HG03159 (cell line): Measurements from ENCODE around the gene CFAP65.

ENCODE experiments used
- ATAC-seq: cut with Tn5 transposase; IDR thresholded peaks from one replicate; pipeline ENCODE4 v1.9.1; 2021; ENCODE audit warnings: mild to moderate bottlenecking, moderate library complexity; ENCODE audit not compliant: unreplicated experiment

CFAP65 gene

GRCh38 chr2:219034823-219035222 is 6.5 kb downstream of the CFAP65 start:
- ATAC-seq, result no peak

DNA sequence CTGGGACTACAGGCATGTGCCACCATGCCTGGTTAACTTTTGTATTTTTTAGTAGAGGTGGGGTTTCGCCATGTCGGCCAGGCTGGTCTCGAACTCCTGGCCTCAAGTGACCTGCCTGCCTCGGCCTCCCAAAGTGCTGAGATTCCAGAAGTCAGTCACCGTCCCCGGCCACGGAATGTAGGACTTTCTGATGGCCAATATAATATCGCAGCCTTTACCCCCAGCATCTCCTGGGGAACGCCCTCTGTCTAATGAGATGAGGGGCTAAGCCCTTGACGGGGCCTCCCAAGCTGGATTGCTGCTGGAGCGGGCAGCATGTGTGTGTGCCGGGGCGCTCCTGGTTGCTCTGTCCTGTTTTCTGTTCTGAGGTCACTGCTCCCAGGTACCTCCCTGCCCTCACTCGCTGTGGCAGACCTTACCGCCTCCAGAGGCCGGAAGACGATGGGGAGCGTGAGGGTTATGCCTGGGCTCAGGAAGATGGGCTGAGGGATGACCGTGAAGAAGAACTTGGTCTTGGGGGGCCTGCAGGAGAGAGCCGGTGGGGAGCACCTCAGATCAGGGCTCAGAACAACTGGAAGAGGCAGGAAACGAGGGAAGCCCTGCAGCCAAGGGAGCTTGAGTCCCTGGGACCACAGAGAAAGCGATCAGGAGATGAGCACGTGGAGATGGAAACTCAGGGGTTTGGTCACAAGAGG is 9.1 kb downstream of the CFAP65 start:
- ATAC-seq, result no peak

DNA sequence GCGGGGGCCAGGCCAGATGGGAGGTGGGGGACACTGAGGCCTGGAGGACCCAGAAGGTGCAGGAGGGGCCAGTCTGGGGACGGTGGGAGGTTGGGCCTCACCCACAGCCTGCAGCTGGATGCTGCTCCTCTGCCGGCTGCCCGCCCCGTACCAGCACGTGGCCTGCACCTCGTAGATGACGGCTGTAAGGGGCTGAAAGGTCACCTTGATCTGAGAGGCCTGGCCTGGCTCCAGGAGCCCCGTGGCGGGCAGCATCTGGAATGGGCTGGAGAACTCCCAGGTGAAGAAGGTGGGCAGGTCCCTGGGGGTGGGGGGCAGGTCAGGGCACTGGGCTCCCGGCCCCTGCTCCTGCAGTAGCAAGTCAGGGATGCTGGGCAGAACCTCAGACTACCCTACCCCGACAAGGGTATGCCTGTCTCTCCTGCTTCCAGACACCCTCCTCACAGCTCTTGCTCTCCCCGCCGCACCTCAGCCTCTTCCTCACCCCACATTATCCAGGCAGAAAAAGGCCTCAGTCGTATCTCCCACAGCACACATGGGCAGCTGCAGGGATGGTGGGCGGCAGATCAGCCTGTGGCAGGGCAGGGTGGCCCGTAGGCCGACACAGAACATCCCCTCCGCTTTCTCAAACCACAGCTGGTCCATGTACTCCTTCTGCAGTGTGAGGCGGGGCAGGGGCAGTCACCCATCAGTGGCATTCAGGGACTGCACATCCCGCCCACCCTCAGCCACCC is 10.1 kb downstream of the CFAP65 start:
- no peak for ATAC-seq

- no peak for ATAC-seq
Observed at GRCh38 chr2:219030177-219030940, 11.0 kb downstream of the CFAP65 start.

DNA sequence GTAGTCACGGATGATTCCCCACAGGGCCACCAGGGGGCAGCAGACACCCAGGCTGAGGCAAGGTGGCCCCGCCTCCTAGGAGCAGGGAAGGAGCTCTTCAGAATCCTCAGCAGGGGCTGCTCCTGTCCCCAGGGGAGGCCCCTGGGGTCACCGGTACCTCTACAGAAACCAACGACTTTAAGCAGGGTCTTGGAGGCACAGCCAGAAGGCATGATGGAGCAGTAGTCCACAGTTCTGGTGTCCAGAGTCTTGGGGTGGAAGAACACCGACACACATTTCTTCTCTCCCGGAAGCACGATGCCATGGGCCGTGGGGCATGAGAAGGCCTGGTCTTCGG is 11.5 kb downstream of the CFAP65 start:
- ATAC-seq, result peak; percentile 86

- no peak for ATAC-seq
Observed at GRCh38 chr2:219028996-219029828, 12.1 kb downstream of the CFAP65 start.

DNA sequence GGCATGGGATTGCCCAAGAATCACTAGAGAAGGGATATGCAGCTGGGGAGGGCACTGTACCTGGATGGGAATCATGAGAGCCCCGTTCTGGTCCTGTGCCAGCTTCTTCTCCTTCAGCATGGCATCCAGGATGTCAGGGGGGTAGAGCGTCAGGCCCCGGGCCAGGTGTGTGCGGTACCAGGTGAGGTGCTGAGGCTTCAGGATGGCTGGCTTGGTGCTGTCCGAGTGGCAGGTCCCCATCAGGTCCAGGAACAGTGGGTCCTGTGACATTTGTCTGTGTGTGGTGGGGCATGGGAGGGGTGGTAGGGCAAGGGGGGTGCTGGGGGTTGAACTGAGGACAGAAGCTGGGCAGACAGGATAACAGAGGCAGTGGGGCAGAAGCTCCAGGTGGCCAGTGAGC is 13.2 kb downstream of the CFAP65 start:
- ATAC-seq, result no peak

DNA sequence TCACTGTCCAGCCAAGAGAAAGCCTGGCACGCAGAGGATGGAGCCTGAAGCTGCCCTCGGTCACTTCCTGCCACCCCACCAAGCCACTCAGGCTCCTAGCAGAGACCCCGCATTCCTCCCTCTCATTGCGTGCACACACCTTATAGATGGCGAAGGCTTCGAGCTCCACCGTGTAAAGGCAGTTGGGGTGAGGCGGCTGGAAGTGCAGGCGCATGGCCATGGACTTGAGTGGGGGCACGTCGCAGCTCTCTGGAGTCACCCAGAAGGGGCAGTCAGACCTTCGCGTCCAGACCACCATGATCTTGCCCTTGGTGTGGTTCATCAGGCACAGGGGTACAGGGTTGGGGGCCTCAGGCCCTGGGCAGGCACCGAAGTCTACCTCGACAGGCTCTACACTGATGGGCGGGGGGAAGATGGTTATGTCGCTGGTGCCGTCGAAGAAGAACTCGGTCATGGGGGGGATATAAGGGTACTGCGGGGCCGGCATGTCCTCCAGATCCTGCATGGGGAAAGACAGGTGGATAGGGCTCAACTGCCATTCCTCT is 13.7 kb downstream of the CFAP65 start:
- ATAC-seq, result no peak

DNA sequence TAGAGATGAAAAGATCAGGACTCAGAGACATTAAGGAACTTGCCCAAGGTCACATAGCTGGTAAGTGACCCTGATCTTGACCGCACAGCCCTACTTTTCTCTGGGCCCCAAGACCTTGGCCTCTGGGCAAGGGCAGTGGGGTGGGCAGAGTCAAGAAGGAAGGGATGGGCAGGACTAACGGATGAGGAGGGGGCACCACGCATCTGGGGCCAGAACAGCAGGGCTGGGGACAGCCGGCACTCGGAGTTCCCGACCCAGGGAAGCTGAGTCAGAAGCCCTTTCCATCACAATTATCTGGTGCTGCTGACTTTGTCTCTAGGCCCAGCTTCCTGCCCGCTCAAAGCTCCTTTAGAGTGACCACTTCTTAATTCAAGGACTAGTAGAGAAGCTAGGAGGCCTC is 14.4 kb downstream of the CFAP65 start:
- no peak for ATAC-seq

GRCh38 chr2:219025637-219026585 is 15.4 kb downstream of the CFAP65 start:
- no peak for ATAC-seq

- ATAC-seq, result no peak
Observed at GRCh38 chr2:219024059-219024458, 17.3 kb downstream of the CFAP65 start.

- ATAC-seq, result no peak
Observed at GRCh38 chr2:219023045-219023605, 18.2 kb downstream of the CFAP65 start.

DNA sequence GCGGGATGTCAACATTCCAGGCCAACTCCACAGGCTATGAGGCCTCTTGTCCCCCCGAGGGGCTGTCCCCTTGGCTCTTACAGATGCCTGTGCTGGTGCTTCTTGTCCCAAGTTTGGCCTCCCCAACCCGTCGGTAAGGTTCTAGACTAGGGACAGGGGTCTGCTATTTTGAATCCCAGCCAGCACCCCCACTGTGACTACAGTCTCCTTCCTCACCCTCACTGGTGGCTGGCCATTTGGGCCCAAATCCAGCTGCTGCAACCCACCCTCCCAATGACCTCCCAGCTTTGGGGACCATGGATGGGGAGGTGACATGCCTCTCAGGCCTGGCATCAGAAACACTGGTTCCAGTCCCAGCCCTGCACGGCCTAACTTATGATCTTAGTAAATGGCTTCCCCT is 18.7 kb downstream of the CFAP65 start:
- no peak for ATAC-seq

- no peak for ATAC-seq
Observed at GRCh38 chr2:219022041-219022440, 19.3 kb downstream of the CFAP65 start.

DNA sequence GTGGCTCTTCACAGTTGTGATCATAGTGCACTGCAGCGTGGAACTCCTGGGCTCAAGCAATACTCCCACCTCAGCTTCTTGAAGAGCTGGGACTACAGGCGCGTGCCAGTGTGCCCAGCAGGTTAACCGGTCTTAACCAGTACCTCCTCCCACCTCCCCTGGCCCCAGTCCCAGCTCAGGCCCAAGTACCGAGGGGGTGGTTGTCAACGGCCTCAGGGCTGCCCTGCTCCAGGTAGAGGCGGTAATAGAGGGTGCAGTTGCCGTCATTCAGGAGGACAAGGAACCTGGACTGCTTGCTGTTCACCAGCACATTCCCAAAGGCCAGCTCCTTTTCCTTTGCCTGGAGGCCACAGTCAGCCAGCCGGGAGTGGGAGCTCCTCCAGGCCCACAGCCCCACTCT is 19.7 kb downstream of the CFAP65 start:
- ATAC-seq, result no peak

- no peak for ATAC-seq
Observed at GRCh38 chr2:219020604-219021365, 20.5 kb downstream of the CFAP65 start.

- ATAC-seq, result no peak
Observed at GRCh38 chr2:219019436-219019835, 21.9 kb downstream of the CFAP65 start.

- ATAC-seq, result no peak
Observed at GRCh38 chr2:219018726-219019125, 22.6 kb downstream of the CFAP65 start.

DNA sequence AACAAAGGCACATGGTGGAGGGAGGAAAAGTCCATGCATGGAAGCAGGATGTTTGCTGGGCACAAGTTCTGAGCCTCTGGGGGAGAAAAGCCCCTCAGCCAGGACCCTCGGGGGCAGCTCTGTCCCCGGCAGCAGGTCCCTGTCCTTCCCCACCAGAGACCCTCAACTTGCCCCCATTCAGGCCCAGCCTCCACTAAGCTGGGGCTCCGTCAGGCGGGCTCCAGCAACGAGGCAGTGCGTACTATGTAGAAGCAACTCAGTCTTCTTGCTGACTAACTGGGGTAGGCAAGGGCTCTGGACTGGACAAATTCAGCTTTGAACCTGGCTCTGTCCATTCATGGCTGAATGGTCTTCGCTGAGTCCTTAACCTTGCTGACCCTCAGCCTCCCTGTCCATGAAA is 23.0 kb downstream of the CFAP65 start:
- ATAC-seq, result no peak
